T1000 (cell line): ENCODE results near the gene FBLN2.

Experiments used
- DNase-seq: peaks from one replicate; lab custom pipeline; 2025; ENCODE audit warnings: mixed read lengths; lab: John Stamatoyannopoulos, UW

The FBLN2 gene

GRCh38 chr3:13665582-13666226, 116.8 kb downstream of the FBLN2 start:
- DNase-seq: no peak

- DNase-seq: no peak
Observed at GRCh38 chr3:13666227-13666619, 117.3 kb downstream of the FBLN2 start.

GRCh38 chr3:13666781-13667709, 118.1 kb downstream of the FBLN2 start:
- no peak for DNase-seq

DNA sequence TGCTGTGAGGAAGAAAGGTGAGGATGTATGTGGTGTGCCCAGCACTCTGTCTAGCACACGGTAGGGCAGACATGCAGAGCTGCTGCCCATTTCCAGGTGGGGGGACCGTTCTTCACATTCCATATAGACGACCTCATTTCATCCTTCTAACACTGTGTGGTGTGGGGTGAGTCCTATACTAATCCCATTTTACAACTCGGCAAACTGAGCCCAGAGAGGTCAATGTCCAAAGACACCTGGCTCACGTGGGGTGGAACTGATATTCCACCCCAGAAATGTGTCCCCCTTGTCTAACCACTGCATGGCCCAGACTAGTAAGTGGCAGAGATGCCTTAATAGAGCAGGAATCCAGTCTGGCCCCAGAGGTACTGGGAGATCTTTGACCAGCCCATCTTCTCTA, 119.2 kb downstream of the FBLN2 start:
- no peak for DNase-seq

- DNase-seq: no peak
Observed at GRCh38 chr3:13669457-13669856, 120.5 kb downstream of the FBLN2 start.

DNA sequence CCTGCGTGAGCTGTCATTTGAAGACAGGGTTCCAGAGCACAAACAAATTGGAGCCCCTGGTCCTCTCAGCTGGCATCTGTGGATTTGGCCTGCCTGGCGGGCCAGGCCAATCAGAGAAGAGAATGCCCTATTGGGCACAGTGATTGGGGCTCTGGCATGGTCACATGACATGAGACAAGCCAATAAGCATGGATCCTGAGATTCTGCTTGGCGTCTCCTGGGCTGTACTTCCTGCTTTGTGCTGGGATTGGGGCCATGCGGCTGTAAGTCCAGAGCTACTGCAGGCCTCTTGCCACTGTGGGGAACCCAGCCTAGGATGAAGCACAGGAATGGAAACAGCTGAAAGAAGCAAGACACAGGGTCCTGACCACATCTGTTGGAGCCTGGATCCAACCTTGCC, 121.4 kb downstream of the FBLN2 start:
- DNase-seq: no peak

DNA sequence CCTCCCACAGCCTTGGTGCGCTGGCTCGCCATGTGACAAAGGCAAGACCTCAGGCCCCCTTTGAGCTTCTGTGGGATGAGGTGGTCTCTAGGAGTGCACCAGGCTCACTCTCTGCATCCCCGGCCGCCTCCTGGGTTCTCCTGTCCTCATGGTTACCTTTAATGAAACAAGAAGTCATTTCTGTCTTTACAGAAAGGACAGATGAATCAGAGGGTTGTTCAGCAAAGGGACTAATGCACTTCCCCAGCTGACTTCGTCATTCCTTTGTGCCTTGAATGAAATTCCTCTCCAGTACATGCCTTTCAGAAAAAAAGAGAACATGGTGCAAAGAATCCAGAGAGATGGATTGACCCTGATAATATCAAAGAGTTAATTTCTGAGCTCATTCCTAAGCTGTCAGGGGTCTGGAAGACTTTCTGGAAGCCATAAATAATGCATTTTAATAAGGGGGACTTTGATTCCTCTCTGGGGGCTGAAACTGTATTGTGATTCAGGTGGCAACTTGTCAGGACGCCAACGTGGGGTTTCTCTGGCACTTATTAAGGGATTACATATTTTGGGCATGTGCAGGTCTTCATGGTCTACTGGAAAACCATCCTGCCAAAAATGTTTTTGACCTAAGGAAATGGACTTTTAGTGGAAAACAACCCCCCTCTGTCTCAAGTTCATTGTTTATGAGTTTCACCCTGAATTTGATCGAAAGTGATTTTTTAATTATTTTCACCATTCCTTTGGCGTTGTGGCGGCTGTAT, 122.7 kb downstream of the FBLN2 start:
- DNase-seq: no peak

DNA sequence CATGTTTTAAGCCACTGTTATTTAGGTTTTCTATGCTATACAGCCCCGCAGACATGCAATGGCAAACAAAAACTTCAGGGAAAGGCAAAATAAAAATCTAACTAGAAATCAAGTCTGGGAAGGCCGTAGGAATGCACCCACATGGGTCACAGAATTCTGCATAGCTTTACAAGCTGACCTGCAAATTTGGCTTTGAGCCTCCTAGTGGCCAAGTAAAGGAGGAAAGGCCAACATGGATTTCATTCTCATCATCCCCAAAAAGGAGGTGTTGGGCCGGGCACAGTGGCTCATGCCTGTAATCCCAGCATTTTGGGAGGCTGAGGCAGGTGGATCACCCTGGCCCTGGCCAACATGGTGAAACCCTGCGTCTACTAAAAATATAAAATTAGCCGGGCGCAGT, 124.3 kb downstream of the FBLN2 start:
- DNase-seq: no peak

DNA sequence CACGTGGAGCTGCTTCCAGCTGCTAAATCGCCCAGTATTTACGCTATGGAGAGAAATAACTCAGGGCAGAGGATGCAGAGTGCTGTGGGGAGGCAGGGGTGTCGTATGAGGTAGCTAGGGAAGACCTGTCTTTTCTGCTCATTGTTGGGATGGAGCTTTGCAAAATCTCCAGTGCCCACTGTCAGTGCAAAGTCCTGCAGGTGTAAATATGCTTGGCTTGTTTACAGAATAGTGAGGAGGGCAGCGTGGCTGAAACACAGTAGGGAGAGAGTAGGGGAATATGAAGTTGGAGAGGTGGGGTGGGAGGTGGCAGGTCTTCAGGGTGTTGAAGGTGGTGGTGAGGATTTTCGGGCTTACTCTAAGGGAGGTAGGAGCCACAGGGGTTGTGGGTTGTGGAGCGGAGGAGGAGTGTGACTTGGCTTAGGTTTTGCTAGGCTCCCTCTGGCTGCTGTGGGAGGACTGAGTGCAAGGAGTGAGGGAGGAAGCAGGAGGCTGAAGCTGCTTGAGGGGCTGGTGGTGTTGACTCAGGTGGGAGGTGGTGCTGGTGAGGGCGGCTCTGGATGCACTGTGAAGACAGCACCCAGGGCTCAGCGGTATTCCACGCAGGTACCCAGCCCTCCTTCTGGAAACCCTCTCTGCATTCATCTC, 125.7 kb downstream of the FBLN2 start:
- DNase-seq: no peak

DNA sequence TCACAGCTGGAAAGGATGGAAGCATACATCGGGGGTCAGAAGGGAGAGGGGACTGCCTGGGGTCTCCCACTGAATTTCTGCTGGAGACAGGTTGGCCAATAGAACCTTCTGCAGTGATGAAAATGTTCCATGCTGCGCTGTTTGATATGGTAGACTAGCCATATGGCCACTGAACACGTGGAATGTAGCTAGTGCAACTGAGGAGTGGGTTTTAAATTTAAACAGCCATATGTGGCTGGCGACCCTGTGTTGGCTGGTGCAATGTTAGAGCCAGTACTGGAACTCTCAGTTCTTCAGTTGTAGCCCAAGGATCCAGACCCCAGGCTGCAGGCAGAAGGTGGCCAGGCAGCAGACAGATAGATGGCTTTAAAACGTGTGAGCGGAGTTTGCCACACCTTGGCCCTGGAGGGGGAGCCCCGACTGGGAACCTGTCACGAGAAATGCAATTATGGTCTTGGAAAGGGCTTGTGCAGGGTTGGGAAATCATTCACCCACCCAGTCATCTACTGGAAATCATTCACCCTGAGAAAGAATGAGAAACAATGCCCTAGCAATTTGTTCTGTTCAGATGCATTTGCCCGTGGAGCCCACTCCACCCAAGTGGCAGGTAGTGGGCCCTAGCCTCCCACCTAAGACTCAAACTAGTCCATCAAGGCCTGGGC, 127.6 kb downstream of the FBLN2 start:
- no peak for DNase-seq

- DNase-seq: no peak
Observed at GRCh38 chr3:13677272-13677671, 128.3 kb downstream of the FBLN2 start.

DNA sequence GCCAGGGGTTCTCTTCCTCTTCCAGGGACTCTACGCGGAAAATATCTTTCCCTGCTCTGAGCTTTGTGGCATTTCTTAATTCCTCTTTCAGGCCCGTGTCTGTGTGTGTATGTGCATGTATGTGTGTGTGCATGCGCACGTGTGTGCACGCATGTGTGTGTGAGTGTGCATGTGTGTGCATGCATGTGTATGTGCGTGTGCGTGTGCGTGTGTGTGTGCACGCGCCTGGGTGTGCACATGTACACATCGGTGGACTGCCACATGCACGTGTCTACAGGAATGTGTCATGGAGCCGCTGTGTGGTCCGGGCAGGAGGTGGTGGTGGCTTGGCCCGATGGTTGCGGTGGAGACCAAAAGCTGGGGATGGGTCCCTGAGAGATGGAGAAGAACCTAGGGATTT, 133.0 kb downstream of the FBLN2 start:
- no peak for DNase-seq

- DNase-seq: no peak
Observed at GRCh38 chr3:13682331-13683013, 133.5 kb downstream of the FBLN2 start.

DNA sequence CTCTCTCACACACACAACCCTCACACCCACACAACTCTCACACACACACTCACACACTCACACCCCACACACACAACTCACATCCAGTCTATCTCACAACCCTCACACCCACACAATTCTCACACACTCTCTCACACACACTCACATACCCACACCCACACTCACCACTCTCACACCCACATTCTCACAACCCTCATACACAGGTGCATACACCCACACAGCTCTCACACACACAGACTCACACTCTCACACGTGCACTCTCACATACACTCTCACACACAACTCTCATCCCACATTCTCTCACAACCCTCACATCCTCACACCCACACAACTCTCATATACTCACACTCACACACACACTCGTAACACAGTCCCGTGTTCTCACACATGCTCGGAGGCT, 134.4 kb downstream of the FBLN2 start:
- DNase-seq: no peak

DNA sequence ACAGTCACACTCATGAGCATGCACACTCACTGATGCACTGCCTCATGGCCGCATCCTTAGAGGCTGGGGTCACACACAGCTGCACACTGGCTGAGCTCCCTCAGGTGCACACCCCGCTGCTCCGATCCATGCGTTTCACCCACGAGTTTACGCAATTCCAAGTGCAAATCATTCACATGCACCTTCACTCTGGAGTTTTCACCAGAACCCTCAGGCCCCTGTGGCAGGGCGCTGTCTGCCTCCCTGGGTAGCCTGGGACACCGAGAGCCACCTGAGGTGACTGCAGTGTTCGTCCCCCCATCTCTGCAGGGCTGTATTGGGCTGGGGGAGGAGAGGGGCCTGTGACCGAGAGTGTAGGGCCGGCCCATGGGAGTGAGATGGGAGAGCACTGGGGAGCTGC, 134.8 kb downstream of the FBLN2 start:
- no peak for DNase-seq

- DNase-seq: no peak
Observed at GRCh38 chr3:13684350-13684749, 135.4 kb downstream of the FBLN2 start.

DNA sequence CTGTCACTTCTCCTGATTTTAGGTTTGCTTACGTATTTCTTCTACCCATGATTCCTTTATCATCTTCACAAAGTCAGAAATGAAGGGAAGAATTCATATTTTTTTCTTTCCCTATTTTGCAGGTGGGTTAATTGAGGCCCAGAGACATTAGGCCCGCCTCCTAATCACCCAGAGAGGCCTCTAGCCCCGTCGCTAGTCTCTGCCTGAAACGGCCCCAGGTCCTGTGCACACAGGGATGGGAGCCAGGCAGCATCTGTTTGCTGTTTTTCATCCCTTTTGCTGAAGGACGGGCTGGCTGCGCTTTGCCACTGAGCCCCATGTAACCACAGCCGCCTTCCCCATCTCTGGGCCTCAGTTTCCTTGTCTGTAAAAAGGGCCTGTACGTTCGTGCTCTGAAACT, 135.9 kb downstream of the FBLN2 start:
- DNase-seq: no peak

- DNase-seq: no peak
Observed at GRCh38 chr3:13685721-13686120, 136.8 kb downstream of the FBLN2 start.

- DNase-seq: no peak
Observed at GRCh38 chr3:13686367-13687160, 137.6 kb downstream of the FBLN2 start.

GRCh38 chr3:13687517-13687943, 138.6 kb downstream of the FBLN2 start:
- no peak for DNase-seq
